ENCODE data around the gene NRDE2.

DNA sequence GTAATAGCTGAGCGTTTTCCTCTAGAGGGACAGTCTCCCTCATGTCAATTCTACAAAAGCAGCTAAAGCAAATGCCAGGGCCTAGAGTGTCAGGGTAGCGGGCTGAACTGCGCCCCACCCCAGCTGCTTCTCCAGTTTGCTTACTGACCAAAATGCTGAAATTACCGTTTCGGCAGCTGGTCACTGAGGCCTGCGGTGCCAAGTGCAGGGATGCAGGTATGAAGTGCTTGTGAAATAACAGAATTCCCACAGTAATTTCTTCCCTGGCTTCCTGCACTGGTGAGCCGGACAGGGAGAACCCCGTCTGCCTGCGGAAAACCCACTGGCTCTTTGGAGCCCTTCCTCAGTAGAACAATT is 56.3 kb downstream of the NRDE2 start:
- TF ChIP-seq, protein P1, sequence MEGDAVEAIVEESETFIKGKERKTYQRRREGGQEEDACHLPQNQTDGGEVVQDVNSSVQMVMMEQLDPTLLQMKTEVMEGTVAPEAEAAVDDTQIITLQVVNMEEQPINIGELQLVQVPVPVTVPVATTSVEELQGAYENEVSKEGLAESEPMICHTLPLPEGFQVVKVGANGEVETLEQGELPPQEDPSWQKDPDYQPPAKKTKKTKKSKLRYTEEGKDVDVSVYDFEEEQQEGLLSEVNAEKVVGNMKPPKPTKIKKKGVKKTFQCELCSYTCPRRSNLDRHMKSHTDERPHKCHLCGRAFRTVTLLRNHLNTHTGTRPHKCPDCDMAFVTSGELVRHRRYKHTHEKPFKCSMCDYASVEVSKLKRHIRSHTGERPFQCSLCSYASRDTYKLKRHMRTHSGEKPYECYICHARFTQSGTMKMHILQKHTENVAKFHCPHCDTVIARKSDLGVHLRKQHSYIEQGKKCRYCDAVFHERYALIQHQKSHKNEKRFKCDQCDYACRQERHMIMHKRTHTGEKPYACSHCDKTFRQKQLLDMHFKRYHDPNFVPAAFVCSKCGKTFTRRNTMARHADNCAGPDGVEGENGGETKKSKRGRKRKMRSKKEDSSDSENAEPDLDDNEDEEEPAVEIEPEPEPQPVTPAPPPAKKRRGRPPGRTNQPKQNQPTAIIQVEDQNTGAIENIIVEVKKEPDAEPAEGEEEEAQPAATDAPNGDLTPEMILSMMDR (IDR thresholded peaks at IDR 0.05; ENCODE audit: low read length) = no peak
- no peak for TF ChIP-seq EZH2 (optimal IDR thresholded peaks at IDR 0.05; ENCODE audit: low read depth, low read length)

Data from MM.1S (cell line).